Heart right ventricle (tissue), 16 donors: ENCODE data around the gene SOX15. TPM values are rescaled to one million over a fixed set of nuclear protein-coding genes. Genes with fewer than 3 reads are reported as not detected.
"Not testable (repeated sequence)": the region's sequence is repeated elsewhere in the genome, so short reads cannot be mapped to it uniquely, and the experiment has no call there.

Source experiments
- ATAC-seq, 8 donors: fragments of 200-7000 bp; cut with Tn5 transposase; one replicate each; pipeline ENCODE4 v1.9.1; 2020; ENCODE audit warnings: mild to moderate bottlenecking in 8 of 8, moderate library complexity in 8 of 8, moderate number of reproducible peaks in 1 of 8
- DNase-seq, 2 donors: peaks; one replicate each; pipeline ENCODE4 v3.0.0-alpha.2; 2020
- H3K27ac ChIP-seq, 10 donors: fragments of 200-600 bp; sonication (generic) in 2 of 10; one replicate each; pipeline versions ENCODE4 v1.5.0 to v1.8.0; 2020 to 2022; ENCODE audit warnings: mild to moderate bottlenecking in 3 of 10
- H3K27me3 ChIP-seq, 7 donors: fragments of 200-600 bp; one replicate each; pipeline ENCODE4 v1.8.0; 2021 to 2022; ENCODE audit warnings: mild to moderate bottlenecking in 2 of 7
- H3K36me3 ChIP-seq, 9 donors: fragments of 200-600 bp; sonication (generic) in 1 of 9; one replicate each; pipeline versions ENCODE4 v1.5.0 to v1.8.0; 2020 to 2022; ENCODE audit warnings: mild to moderate bottlenecking in 2 of 9
- H3K4me1 ChIP-seq, 9 donors: fragments of 200-600 bp; sonication (generic) in 1 of 9; one replicate each; pipeline versions ENCODE4 v1.5.0 to v1.8.0; 2020 to 2022; ENCODE audit warnings: mild to moderate bottlenecking in 4 of 9
- H3K4me3 ChIP-seq, 10 donors: fragments of 200-600 bp; sonication (generic) in 2 of 10; one replicate each; pipeline versions ENCODE4 v1.5.0 to v1.8.0; 2020 to 2022; ENCODE audit warnings: mild to moderate bottlenecking in 7 of 10, moderate library complexity in 2 of 10
- H3K9me3 ChIP-seq, 11 donors: fragments of 200-600 bp in 10 of 11; sonication (generic) in 2 of 11; one replicate each; pipeline versions ENCODE4 v1.5.0 to v1.8.0; 2013 to 2022; ENCODE audit warnings: mild to moderate bottlenecking in 2 of 11, control low read depth in 1 of 11, moderate library complexity in 1 of 11
- WGBS, 2 donors: extraction: QIAGEN DNeasy Blood & Tissue Kit; methylation state at CpG; one replicate each; pipeline ENCODE4 v1.1.7; 2013; ENCODE audit warnings: inconsistent platforms in 1 of 2; 5-methylcytosine and 5-hydroxymethylcytosine counted together
- intact Hi-C, 10 donors: fragments of 100-400 bp; cut with DNase I; formaldehyde crosslinking; loops; one replicate each; pipeline versions ENCODE4 v1.11.1 to v1.14.2; 2022
- polyA plus RNA-seq, 2 donors: library from polyadenylated mRNA; stranded (reverse); fragments of 200-250 nt; gene quantifications; one replicate each; pipeline ENCODE4 v1.2.3, GENCODE V29; 2013
- total RNA-seq, 10 donors: library from RNA; stranded (reverse); fragmentation: NEBNext Ultra II Directional in 3 of 10; extraction: Animal tissue kit (Norgen Biotek cat#: 25700) in 3 of 10; gene quantifications; one replicate each; pipeline versions ENCODE4 v1.2.1 to v1.2.4, GENCODE V29; 2021 to 2023
- TF ChIP-seq, protein P1 (sequence below), 9 donors: fragments of 200-600 bp; sonication (generic) in 2 of 9; IDR thresholded peaks; one replicate each; pipeline versions ENCODE4 v1.5.0 to v1.8.0; 2021 to 2022; ENCODE audit warnings: antibody characterized with exemption in 9 of 9, mild to moderate bottlenecking in 5 of 9, moderate library complexity in 1 of 9
- donor health status: Arrhythmogenic right ventricular cardiomyopathy.
- donor health status: ischemic (EF 13 %, LVEDD 7.1; RV severe dilation, severe dysfunction).
- donor health status: healthy with polysubstance abuse.
- donor health status: DM: no; HTN: yes; CAD: no.
- donor health status: DM: no; HTN: no; CAD: no.
- donor health status: ischemic (EF 25% LVEDD 6.9; RV normal size, moderate dysfunction).
- donor health status: ischemic (EF 25% LVEDD 5.7; RV mildly dilated, moderate dysfunction).
- donor health status: healthy.
- donor health status: DM: yes; HTN: yes; CAD: no.
- donor health status: Ischemic cardiomyopathy.
- donor health status: ischemic (EF 35%, LVEDD 5.7; RV mildly dilated, moderate dysfunction).
- donor health status: nonischemic (EF 11% LVEDD 7.7; RV severe dilation, severe dysfunction).
- donor health status: DM: yes; HTN: yes; CAD: no.
- donor health status: PGD.
- donor health status: ischemic (EF 29% LVEDD 5.4; RV normal size, mild dysfunction).
- donor health status: nonischemic (EF 23%, LVEDD 6.1; RV moderate dilation, normal function).

Gene SOX15
- total and polyA plus RNA-seq, 12 donors, result 0.23 to 2.6 (median 1.2) TPM

- Histone ChIP-seq H3K27me3 (no peaks in the 10 kb centered on the region), H3K4me1 (peaks cover 7 to 29% (median 17%) of the 10 kb centered on the region in 9 donors), H3K27ac (peak within 1 kb of the TSS; percentile 85 to 98 (median 92)), H3K9me3 (no peaks in the 10 kb centered on the region), H3K36me3 (peaks cover 0 to 14% (median 0%) of the 10 kb centered on the region in 9 donors), H3K4me3 (peak within 1 kb of the TSS; percentile 59 to 92 (median 76))
- peak; percentile 95 to 99 (median 99) for ATAC-seq
- TF ChIP-seq, protein P1, sequence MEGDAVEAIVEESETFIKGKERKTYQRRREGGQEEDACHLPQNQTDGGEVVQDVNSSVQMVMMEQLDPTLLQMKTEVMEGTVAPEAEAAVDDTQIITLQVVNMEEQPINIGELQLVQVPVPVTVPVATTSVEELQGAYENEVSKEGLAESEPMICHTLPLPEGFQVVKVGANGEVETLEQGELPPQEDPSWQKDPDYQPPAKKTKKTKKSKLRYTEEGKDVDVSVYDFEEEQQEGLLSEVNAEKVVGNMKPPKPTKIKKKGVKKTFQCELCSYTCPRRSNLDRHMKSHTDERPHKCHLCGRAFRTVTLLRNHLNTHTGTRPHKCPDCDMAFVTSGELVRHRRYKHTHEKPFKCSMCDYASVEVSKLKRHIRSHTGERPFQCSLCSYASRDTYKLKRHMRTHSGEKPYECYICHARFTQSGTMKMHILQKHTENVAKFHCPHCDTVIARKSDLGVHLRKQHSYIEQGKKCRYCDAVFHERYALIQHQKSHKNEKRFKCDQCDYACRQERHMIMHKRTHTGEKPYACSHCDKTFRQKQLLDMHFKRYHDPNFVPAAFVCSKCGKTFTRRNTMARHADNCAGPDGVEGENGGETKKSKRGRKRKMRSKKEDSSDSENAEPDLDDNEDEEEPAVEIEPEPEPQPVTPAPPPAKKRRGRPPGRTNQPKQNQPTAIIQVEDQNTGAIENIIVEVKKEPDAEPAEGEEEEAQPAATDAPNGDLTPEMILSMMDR (IDR thresholded peaks at IDR 0.05), result no peak
- 0 to 1% methylated on average over 54 of the region's 54 CpGs for WGBS, 2 donors
- intact Hi-C loops, result loop anchor here in 2 of 10 donors (2.0 kb wide), 1 partner anchor 59 kb away; the partner anchor contains the start of gene TP53 (in 2 of the 2)
- DNase-seq, result peak; percentile 94 to 96
These were observed 37.6 kb upstream of the SOX15 start, which contains the start of gene SAT2 for GRCh38 chr17:7627250-7628121. SAT2 (minus strand) TSS chr17:7627821; CDS start chr17:7627635, 186 bp downstream.

DNA sequence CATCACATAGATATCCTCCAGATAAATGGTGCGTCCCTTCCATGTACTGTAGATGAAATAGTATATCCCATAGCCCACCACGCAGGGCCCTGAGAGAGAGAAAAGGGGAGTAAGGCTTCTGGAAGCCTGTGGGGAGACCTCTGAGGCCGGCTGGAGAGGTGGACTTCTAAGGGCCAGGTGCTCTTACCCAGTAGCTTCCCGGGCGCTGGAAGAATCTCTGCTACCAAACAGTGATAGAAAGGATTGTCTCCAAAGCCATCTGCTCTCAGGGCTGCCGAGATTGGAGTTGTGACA, 37.0 kb upstream of the SOX15 start:
- peaks cover 7 to 24% (median 17%) of the 10 kb centered on the region in 9 donors for H3K4me1 ChIP-seq
- no peaks in the 10 kb centered on the region for H3K27me3 ChIP-seq
- no peaks in the 10 kb centered on the region for H3K9me3 ChIP-seq
- WGBS, 2 donors, result 11 to 19% methylated on average over 6 of the region's 6 CpGs
- peaks cover 0 to 14% (median 0%) of the 10 kb centered on the region in 9 donors for H3K36me3 ChIP-seq
- peak in 3 of 8 donors; percentile 0 to 8 (median 1) for ATAC-seq
- intact Hi-C loops, result loop anchor here in 2 of 10 donors (2.0 kb wide), 1 partner anchor 60 kb away; the partner anchor contains the start of gene TP53 (in 2 of the 2)
- H3K27ac ChIP-seq, result peak overlapping the region; percentile 85 to 98 (median 92)
- peak overlapping the region; percentile 59 to 92 (median 76) for H3K4me3 ChIP-seq
- TF ChIP-seq, protein P1 (IDR thresholded peaks at IDR 0.05), result no peak
- DNase-seq, result no peak

- H3K27ac ChIP-seq, result peak overlapping the region in 4 of 10 donors; percentile 92 to 98 (median 94)
- DNase-seq, result peak in 1 of 2 donors; percentile 17
- intact Hi-C loops, result loop anchor here in 2 of 10 donors (2.0 kb wide), 1 partner anchor 60 kb away; the partner anchor contains the start of gene TP53 (in 2 of the 2)
These were observed 36.4 kb upstream of the SOX15 start for GRCh38 chr17:7626307-7626706.

DNA sequence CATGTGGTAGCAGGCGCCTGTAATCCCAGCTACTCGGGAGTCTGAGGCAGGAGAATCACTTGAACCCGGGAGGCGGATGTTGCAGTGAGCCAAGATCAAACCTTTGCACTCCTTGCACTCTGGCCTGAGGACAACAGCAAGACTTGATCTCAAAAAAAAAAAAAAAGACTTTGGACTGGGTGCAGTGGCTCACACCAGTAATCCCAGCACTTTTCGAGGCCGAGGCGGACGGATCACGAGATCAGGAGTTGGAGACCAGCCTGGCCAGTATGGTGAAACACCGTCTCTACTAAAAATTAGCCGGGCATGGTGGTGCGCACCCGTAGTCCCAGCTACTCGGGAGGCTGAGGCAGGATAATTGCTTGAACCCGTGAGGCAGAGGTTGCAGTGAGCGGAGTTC, 35.9 kb upstream of the SOX15 start:
- not testable (repeated sequence) for H3K9me3 ChIP-seq, H3K4me3 ChIP-seq, H3K27me3 ChIP-seq, ATAC-seq, H3K27ac ChIP-seq, DNase-seq
- H3K36me3 ChIP-seq, result peaks cover 0 to 14% (median 0%) of the 10 kb centered on the region in 9 donors
- H3K4me1 ChIP-seq, result peaks cover 4 to 21% (median 15%) of the 10 kb centered on the region in 9 donors
- 96 to 98% methylated on average over 16 of the region's 16 CpGs for WGBS, 2 donors
- intact Hi-C loops, result loop anchor here in 2 of 10 donors (2.0 kb wide), 1 partner anchor 61 kb away; the partner anchor contains the start of gene TP53 (in 2 of the 2)

More at GRCh38 chr17:7626307-7626706, 36.4 kb upstream of the SOX15 start:
- Histone ChIP-seq H3K4me3 (peak overlapping the region in 6 of 10 donors; percentile 73 to 92 (median 80)), H3K27me3 (no peaks in the 10 kb centered on the region), H3K9me3 (no peaks in the 10 kb centered on the region), H3K36me3 (peaks cover 0 to 14% (median 0%) of the 10 kb centered on the region in 9 donors), H3K4me1 (peaks cover 5 to 21% (median 16%) of the 10 kb centered on the region in 9 donors)
- 88 to 90% methylated on average over 7 of the region's 7 CpGs for WGBS, 2 donors
- no peak for ATAC-seq
- TF ChIP-seq, protein P1 (IDR thresholded peaks at IDR 0.05), result no peak
